SK-N-SH (cell line): ENCODE data around the gene PRR15L. TPM values are rescaled to one million over a fixed set of nuclear protein-coding genes. Genes with fewer than 3 reads are reported as not detected.

ENCODE experiments used
- polyA plus RNA-seq, 3 experiments: library from polyadenylated mRNA; depleted of rRNA; stranded (reverse); fragments of >200 nt; gene quantifications; 2 replicates each; pipeline ENCODE4 v1.2.3, GENCODE V29; 2012

PRR15L gene
- polyA plus RNA-seq, 1 of the 3 experiments (the other 2 are of a cell fraction): not detected

Other genes with a start within 250 kb of the PRR15L start
- gene TBX21, start 224.6 kb downstream of the PRR15L start, polyA plus RNA-seq (2012; rRNA removed): not detected in 2 replicates
- gene OSBPL7, start 136.1 kb downstream of the PRR15L start, polyA plus RNA-seq (2012; rRNA removed): 23.7 and 24.7 TPM in 2 replicates
- gene MRPL10, start 126.3 kb downstream of the PRR15L start, polyA plus RNA-seq (2012; rRNA removed): 133 and 136 TPM in 2 replicates
- gene LRRC46, start 126.2 kb downstream of the PRR15L start, polyA plus RNA-seq (2012; rRNA removed): 1.6 and 1.8 TPM in 2 replicates
- gene SCRN2, start 116.6 kb downstream of the PRR15L start, polyA plus RNA-seq (2012; rRNA removed): 135 and 139 TPM in 2 replicates
- 0.03 TPM in 2 replicates for gene SP6, start 106.7 kb downstream of the PRR15L start, polyA plus RNA-seq (2012; rRNA removed)
- 8.8 and 16.7 TPM in 2 replicates for gene SP2, start 61.6 kb downstream of the PRR15L start, polyA plus RNA-seq (2012; rRNA removed)
- gene PNPO, start 16.3 kb downstream of the PRR15L start, polyA plus RNA-seq (2012; rRNA removed): 26.1 and 33.8 TPM in 2 replicates
- gene CDK5RAP3, start 13.2 kb upstream of the PRR15L start, polyA plus RNA-seq (2012; rRNA removed): 208 and 288 TPM in 2 replicates
- 31.2 and 36.9 TPM in 2 replicates for gene COPZ2, start 79.9 kb upstream of the PRR15L start, polyA plus RNA-seq (2012; rRNA removed)
- 159 and 174 TPM in 2 replicates for gene NFE2L1, start 90.5 kb upstream of the PRR15L start, polyA plus RNA-seq (2012; rRNA removed)
- 102 and 112 TPM in 2 replicates for gene CBX1, start 143.6 kb upstream of the PRR15L start, polyA plus RNA-seq (2012; rRNA removed)
- gene SNX11, start 149.9 kb upstream of the PRR15L start, polyA plus RNA-seq (2012; rRNA removed): 19.0 and 31.6 TPM in 2 replicates